Activated gamma-delta T cell treated with anti-CD3 and anti-CD28 coated beads, Interleukin-2, amount 50 U/mL, for 16 hours (primary cell): ENCODE measurements around the gene AZU1.
"Not testable (repeated sequence)": the region's sequence is repeated elsewhere in the genome, so short reads cannot be mapped to it uniquely, and the experiment has no call there.

Experiments used
- DNase-seq: peaks from one replicate; pipeline ENCODE4 v3.0.0-alpha.2; 2020; ENCODE audit warnings: low read depth

The AZU1 gene

DNA sequence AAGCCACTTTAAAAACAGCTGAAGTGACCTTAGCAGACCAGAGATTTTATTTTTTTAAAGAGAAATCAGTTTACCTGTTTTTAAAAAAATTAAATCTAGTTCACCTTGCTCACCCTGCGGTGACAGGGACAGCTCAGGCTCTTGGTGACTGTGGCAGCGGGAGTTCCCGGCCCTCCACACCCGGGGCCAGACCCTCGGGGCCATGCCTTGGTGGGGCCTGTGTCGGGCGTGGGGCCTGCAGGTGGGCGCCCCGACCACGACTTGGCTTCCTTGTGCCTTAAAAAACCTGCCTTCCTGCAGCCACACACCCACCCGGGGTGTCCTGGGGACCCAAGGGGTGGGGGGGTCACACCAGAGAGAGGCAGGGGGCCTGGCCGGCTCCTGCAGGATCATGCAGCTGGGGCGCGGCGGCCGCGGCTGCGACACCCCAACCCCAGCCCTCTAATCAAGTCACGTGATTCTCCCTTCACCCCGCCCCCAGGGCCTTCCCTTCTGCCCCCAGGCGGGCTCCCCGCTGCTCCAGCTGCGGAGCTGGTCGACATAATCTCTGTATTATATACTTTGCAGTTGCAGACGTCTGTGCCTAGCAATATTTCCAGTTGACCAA, 16.7 kb upstream of the AZU1 start:
- no peak for DNase-seq

DNA sequence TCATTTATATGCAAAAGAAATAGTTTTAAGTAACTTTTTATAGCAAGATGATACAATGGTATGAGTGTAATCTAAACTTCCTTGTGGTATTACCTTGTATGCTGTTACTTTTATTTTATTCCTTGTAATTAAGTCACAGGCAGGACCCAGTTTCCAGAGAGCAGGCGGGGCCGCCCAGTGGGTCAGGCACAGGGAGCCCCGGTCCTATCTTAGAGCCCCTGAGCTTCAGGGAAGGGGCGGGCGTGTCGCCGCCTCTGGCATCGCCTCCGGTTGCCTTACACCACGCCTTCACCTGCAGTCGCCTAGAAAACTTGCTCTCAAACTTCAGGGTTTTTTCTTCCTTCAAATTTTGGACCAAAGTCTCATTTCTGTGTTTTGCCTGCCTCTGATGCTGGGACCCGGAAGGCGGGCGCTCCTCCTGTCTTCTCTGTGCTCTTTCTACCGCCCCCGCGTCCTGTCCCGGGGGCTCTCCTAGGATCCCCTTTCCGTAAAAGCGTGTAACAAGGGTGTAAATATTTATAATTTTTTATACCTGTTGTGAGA, 16.1 kb upstream of the AZU1 start:
- DNase-seq = no peak

DNA sequence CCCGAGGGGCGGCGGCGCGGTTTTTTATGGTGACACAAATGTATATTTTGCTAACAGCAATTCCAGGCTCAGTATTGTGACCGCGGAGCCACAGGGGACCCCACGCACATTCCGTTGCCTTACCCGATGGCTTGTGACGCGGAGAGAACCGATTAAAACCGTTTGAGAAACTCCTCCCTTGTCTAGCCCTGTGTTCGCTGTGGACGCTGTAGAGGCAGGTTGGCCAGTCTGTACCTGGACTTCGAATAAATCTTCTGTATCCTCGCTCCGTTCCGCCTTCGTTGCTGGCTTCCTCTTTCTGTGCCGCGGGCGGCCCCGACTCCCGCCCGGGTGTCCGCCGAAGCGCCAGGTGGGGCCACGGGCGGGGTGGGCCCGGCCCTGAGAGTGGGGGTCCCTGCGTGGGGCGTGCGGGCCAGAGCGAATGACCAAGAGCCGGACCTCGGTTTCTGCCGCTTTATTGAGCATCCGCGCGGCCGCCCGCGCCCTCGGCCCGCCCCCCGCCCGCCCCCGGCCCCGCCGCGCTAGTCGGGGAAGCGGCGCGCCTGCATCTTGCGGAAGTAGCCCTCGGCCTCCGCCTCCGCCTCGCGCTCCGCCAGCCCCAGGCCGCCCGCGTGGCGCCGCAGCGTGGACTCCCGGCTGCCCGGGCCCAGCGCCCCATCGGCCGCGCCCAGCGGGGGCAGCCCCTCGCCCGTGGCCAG, 15.4 kb upstream of the AZU1 start:
- DNase-seq = no peak

DNA sequence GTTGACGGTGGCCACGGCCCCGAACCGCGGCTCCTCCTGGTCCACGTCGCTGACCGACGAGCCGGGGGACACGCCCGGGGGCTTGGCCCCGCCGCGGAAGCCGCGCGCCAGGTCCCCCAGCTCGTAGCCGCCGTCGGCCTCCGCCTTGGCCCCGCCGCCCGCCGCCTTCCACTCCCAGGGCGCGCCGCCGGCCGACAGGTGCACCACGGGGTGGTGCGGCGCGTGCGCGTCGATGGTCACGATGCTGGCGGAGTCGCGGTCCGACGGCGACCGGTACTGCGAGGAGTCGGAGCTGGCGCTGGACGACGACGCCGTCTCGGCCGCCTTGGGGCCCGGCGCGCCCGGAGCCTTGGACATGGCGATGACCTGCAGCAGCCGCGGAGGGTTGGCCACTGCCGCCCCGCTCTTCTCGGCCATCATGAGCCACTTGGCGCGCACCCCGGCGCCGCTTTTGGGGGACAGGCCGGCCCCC, 14.9 kb upstream of the AZU1 start:
- no peak for DNase-seq

DNA sequence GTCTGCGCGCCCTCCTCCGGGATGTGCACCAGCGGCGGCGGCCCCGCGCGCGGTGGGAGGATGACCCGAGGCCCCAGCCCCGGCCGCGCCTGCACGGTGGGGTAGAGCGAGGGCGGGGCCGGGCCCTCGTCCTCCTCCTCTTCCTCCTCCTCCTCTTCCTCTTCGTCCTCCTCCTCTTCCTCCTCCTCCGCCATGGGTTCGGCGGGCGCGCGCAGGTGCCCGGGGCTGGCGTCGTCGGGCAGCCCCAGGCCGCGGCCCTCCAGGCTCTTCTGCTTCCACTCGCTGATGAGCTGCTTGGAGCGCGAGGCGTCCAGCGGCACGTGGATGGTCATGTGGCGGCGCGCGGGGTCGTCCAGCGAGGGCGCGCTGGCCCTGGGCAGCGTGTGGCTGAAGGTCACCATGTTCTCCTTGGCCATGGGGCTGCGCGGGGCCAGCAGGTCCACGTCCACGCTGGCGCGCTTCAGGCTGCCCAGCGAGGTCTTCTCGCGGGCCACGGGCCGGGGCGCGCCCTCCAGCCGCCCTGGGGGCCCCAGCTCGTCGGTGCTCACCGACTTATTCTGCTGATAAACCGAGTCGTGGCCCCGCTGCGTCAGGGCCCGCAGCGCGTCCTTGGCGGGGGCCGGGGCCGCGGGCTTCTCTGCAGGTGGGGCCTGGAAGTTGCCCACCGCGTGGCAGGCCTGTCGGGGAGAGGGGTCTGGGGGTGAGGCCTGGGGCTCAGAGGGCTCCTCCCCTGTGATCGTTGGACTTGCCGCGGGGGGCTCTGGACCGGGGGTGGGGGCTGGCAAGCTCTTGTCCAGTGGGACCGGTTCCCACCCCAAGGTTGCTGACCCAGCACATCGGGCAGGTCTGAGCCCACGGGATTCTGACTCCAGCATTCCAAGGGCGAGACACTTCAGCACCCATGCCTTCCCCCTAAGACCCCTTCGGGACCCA, 14.2 kb upstream of the AZU1 start:
- DNase-seq = no peak

DNA sequence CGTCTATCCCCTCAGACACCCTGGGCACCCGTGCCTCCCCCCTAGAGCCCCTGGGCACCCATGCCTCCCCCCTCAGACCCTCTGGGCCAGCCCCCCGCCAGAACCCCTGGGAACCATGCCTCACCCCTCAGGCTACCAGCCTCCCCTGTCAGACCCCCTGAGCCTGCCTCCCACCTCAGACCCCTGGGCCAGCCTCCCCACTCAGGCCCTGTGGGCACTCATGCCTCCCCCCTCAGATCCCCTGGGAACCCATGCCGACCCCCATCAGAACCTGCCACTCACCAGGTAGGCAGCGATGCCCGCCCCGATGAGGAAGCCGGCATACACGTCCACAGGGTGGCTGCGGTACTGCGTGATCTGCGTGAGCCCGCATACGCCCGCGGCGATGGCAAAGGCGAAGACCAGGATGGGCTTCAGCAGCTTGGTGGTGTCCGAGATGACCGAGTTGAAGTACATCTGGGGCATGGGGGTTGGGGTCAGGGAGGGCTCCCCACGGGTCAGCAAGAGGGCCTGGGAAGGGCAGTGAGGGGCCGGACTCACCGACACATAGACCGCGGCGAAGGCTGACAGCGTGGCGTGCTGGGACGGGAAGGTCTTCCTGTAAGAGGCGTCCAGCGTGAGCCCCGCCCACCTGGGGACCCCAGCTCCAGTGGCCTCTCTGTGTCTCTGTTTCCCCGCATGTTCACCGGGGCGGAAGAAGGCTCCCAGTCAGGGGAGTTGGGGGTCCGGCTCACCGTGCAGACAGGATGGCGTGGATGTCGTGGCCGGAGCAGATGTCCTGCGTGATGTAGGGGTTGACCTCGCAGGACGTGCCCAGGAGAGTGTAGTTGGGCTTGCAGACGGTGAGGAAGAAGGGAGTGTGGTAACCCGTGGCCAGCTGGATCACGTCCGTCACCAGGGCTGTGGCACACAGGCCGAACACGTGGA, 13.2 kb upstream of the AZU1 start:
- DNase-seq = no peak

DNA sequence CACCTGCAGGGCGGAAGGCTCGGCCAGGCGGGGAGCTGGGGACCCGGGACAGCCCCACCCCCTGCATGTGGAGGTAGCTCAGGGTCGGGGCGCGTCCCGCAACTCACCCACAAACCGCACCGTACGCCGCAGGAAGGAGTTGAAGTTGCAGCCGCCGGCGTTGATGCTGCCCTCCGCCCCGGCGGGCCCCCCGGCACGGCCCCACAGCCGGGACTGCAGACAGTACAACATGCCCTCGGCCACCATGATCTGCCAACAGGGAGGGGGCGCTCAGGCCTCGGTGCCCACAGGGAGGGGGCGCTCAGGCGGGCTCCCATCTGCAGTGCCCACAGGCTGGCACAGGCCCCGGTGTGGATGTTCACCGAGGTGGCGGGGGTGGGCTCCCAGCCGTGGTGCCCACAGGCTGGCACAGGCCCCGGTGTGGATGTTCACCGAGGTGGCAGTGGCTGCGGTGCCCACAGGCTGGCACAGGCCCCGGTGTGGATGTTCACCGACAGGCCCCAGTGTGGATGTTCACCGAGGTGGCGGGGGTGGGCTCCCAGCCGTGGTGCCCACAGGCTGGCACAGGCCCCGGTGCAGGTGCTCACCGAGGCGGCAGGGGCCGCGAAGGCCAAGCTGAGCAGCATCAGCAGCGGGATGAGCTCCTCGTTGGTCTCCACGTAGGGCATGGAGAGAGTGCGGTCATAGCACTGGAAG, 12.4 kb upstream of the AZU1 start:
- no peak for DNase-seq

DNA sequence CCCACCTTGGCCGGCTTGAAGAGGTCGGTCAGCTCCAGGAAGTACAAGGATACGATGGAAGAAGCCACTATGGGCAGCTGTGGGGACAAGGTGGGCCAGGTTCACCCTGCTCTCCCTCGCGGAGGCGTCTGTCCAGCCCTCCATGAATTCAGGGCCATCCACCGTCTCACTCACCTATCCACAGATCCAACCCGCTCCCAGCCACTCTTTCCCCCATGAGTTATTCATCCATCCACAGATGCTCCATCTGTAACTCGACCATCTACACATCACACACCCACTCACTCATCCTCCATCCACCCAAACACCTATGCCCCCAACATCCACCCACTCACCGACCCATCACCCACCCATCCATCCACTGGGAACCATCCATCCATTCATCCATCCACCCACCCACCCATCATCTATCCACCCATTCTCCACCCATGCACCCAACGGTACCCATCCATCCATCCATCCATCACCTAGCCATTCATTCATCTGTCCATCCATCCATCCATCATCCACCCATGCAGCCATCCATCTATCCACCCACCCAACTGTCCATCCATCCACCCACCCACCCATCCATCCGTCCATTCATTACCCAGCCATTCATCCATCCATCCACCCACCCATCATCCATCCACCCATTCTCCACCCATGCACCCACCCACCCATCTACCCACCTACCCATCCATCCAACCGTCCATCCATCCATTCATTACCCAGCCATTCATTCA, 11.7 kb upstream of the AZU1 start:
- no peak for DNase-seq

DNA sequence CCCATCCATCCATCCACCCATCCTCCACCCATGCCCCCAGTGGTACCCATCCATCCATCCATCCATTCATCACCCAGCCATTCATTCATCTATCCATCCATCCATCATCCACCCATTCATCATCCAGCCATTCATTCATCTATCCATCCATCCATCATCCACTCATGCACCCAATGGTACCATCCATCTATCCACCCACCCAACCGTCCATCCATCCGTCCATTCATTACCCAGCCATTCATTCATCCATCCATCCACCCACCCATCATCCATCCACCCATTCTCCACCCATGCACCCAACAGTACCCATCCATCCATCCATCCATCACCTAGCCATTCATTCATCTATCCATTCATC, 11.2 kb upstream of the AZU1 start:
- DNase-seq = no peak

DNA sequence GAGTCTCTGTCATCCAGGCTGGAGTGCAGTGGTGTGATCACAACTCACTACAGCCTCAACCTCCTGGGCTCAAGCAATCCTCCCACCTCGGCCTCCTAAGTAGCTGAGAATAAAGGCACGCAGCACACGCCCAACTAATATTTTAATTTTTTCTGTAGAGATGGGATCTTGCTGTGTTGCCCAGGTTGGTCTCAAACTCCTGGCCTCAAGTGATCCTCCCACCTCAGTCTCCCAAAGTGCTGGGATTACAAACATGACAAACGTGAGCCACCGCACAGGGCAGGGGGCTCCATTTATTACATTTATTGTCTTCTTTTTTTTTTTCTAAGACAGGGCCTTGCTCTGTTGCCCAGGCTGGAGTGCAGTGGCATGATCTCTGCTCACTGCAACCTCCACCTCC, 7.4 kb upstream of the AZU1 start:
- not testable (repeated sequence) for DNase-seq

DNA sequence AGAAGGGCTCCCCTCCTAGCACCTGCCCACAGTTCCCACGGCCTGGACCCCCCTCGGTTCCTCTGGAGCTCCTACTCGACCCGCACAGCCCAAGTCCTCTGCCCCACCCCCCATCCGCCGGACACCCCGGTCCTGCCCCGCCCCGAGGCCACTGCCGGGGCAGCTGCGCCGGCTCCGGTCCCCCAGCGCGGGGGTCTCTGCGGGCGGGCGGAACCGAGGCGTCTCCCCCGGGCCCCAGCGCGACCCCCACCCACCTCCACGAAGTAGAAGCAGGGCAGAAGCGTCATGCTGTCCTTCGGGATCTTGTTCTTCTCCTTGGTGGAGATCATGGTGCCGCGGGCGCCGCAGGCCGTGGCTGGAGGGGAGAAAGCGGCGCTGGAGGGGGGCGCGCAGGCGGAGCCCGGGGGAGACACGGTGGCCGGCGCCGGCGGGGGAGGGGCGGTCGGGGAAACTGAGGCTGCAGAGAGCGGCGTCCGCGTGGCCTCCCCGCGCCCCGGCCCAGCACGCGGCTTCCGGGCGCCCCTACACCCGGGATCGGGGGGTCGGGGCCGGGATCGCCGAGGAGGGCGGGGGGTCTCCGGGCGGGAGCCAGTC, 6.3 kb upstream of the AZU1 start:
- no peak for DNase-seq

DNA sequence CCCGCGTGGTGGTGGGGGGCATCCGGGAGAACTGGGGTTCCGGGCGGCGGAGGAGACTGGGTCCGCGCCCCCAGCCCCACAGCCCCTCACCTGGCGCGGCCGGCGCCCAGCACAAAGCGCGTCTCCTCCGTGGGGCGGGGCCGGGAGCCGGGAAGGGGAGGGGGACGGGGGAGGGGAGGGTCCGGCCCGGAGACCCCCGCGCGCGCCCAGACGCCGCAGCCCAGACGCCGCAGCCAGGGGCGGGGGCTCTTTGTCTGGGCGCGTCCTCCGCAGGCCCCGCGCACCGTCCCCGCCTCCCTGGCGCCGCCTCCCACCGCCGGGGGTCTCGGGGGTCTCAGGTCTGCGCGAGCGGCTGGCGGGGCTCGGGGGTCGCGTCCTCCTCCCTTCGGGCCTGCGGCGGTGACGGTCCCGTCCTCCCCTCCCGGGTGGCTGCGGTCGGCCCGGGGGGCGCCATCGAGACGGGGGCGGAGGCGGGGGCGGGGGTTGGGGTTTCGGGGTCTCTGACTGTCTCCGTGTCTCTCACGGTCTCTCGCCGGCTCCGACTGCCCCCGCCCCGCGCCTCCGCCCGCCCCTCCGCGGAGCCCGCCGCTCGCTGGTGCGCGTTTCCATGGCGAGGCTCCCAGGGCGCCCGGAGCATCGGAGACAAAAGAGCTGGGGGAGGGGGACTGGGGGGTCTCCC, 5.7 kb upstream of the AZU1 start, which contains the start of gene PLPPR3:
TSS of gene PLPPR3 (minus strand) at position 131 of the 679 bp plus-strand sequence. CDS start 396 bp downstream, outside the sequence.
- no peak for DNase-seq

DNA sequence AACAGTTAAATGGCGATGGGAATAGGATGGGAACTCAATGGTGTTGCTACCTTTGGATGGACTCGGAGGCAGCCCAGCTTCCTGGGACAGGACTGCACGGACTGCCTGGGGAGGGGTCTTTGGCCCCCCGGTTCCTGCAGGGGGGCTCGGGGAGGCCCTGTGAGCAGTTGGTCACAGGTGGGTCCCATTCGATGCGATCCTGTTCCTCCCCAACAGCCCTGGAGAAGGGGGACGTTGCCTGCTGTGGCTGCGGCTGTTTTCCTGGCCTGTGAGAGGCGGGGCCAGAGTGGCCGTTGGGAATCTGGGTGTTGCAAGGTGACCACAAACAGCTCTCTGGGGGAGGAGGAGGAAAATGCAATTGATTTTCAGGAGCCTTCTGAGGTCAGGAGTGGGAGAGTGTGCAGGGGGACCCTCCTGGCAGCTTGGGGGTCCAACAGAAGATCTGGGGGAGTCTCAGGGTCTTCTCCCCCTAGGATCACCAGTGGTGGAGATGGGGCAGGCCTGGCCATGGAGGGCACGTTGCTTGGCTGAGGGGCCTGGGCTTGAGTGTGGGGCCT, 4.0 kb upstream of the AZU1 start:
- no peak for DNase-seq

DNA sequence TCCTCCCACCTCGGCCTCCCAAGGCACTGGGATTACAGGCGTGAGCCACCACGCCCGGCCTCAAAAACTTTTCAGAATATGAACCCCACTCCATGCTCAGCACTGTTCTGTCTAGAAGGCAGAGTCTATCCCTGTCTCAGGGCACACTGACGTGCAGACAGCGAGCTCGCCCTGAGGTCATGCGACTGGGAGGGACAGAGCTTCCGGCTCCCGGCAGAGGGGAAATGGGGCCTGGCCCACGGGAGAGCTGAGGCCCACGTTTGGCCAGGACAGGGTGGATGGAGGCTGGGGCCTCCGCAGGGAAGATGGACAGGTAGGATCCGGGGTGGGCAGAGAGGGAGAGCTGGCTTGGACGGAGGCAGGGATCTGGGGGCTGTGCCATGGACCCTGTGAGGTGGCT, 2.8 kb upstream of the AZU1 start:
- DNase-seq = no peak

DNA sequence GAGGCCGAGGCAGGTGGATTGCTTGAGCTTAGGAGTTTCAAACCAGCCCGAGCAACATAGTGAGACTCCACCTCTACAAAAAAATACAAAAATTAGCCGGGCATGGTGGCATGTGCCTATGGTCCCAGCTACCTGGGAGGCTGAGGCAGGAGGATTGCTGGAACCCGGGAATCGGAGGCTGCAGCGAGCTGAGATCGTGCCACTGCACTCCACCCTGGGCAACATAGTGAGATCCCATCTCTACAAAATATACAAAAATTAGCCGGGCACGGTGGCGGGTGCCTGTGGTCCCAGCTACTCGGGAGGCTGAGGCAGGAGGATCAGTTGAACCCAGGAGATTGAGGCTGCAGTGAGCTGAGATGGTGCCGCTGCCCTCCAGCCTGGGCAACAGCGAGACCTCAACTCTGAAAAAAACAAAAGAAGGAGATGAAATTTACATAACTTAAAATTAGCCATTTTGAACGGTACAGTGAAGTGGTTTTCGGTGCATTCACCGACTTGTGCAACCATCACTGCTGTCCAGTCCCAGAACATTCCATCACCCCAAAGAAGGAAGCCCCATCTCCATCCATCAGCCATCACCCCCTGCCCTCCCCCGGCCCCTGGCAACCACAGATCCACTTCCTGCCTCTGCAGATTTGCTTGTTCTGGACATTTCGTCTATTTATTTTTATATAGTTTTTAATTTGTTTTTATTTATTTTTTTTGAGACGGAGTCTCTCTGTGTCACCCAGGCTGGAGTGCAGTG, 1.6 kb upstream of the AZU1 start:
- no peak for DNase-seq

DNA sequence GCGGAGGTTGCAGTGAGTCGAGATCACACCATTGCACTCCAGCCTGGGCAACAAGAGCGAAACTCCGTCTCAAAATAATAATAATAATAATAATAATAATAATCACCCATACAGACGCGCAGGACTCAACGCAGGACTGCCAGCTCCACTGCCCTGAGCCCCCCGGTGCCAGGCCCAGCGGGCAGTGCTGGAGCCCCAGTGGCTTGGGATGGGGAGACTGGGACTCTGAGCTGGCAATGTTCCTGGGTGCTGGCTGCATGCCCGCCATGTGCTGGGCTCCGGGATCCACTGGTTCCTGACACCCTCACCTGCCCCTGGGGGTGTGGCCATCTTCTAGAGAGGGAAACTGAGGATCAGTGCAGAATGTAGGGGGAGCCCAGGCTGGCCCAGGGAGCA, 325 bp upstream of the AZU1 start:
- no peak for DNase-seq

DNA sequence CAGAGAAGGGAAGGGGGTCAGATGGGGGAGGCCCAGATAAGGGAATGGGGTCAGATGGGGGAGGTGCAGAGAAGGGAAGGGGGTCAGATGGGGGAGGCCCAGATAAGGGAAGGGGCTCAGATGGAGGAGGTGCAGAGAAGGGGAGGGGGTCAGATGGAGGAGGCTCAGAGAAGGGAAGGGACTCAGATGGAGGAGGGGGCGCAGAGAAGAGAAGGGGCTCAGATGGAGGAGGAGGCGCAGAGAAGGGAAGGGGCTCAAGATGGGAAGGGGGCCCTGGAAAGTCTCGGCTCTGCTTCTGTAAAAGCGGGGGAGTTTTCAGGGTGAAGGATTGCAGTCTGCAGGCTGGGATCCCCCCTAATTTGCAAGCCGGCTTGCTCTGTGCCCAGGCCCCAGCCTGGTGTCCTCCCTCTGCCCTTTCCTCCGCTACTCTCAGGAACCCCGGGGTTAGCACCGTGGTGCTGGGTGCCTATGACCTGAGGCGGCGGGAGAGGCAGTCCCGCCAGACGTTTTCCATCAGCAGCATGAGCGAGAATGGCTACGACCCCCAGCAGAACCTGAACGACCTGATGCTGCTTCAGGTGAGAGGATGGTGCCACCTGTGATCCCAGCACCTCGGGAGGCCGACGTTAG, 1.6 kb downstream of the AZU1 start:
- DNase-seq = no peak
